ENCODE results near the gene LUM. TPM values are rescaled to one million over a fixed set of nuclear protein-coding genes. Genes with fewer than 3 reads are reported as not detected.

The LUM gene
- total RNA-seq, 3 donors from 2014 or later: 22.1 to 83.2 (median 68.5) TPM

DNA sequence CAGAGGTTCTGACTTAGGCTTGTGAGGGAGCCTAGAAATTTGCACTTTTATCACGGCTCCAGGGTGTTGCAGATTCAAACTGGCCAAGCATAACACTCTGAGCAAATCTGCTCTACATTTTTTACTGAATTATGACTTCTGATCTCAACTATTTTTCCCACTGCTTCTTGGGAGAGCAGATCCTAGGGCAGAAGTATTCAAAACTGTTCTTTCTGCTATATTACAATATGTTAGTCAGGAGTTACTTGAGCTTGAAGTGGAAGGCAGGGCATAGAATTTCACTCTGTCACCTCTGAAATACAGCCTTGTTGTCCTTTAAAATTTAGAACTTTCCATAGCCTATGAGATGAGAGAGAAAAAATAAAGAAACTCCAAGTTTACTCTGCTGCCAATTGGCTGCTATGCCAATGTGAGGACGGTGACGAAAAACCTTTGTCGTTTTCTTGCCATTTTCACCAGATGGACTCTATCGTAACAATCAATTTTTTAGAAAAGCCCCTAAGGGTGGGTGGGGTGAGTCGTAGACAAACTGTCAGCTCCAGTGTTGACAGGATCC lies 37.1 kb downstream of the LUM start:
- ATAC-seq: no peak
- no peaks in the 10 kb centered on the region for H3K4me1 ChIP-seq (ENCODE audit: low read depth)

DNA sequence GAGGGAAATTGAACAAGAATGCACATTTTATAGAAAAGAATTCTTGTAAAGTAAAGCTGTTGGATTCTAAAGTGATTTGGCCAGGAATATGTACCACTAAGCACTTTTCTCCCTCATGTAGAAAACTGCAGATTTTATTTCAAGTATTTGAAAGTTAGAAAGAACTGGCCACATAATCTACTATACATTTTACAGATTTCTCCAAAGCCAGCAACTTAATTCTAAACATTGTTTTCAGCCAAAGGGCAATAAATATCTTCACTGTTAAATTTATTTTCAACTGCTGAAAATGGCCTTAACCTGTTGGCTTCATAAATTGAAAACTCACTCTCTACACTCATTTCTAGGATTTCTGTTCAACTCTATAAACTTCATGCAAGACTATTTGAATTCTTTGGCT lies 37.9 kb downstream of the LUM start:
- H3K4me1 ChIP-seq (ENCODE audit: low read depth): no peaks in the 10 kb centered on the region
- ATAC-seq (no peak), DNase-seq (no peak)
- intact Hi-C loops (cut with DNase I, micrococcal nuclease): no loop called here
- H3K4me3 ChIP-seq: no peak overlapping the region
- TF ChIP-seq, protein P1, sequence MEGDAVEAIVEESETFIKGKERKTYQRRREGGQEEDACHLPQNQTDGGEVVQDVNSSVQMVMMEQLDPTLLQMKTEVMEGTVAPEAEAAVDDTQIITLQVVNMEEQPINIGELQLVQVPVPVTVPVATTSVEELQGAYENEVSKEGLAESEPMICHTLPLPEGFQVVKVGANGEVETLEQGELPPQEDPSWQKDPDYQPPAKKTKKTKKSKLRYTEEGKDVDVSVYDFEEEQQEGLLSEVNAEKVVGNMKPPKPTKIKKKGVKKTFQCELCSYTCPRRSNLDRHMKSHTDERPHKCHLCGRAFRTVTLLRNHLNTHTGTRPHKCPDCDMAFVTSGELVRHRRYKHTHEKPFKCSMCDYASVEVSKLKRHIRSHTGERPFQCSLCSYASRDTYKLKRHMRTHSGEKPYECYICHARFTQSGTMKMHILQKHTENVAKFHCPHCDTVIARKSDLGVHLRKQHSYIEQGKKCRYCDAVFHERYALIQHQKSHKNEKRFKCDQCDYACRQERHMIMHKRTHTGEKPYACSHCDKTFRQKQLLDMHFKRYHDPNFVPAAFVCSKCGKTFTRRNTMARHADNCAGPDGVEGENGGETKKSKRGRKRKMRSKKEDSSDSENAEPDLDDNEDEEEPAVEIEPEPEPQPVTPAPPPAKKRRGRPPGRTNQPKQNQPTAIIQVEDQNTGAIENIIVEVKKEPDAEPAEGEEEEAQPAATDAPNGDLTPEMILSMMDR (IDR thresholded peaks at IDR 0.05): no peak
- no peaks in the 10 kb centered on the region for H3K36me3 ChIP-seq (ENCODE audit: low read depth)
- H3K9me3 ChIP-seq: no peaks in the 10 kb centered on the region

More for the DNA sequence above, 37.1 kb downstream of the LUM start:
- TF ChIP-seq, protein P1 (IDR thresholded peaks at IDR 0.05): no peak
- H3K36me3 ChIP-seq (ENCODE audit: low read depth): no peaks in the 10 kb centered on the region
- intact Hi-C loops (cut with DNase I, micrococcal nuclease): no loop called here
- H3K4me3 ChIP-seq: no peak overlapping the region
- DNase-seq: no peak
- no peaks in the 10 kb centered on the region for H3K9me3 ChIP-seq

DNA sequence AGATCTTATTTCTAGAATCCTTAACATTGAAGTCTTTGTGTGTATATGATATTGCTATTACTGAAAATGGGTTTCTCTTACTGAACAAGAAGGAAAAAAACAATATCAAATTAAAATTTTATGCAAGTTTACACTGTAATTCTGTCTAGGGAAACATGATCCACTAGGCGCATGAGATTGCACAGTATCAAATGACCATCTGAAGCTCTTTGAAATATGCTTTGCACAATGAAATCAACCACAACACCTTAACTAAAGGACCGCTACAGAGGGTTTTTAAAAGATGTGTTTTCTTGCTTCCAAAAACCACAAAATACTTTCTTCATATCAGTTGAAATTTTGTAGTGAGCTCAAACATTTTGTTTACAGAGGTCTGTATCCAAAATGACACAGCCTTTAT lies 38.4 kb downstream of the LUM start:
- H3K4me1 ChIP-seq (ENCODE audit: low read depth): no peaks in the 10 kb centered on the region
- no peak for ATAC-seq
- H3K4me3 ChIP-seq: no peak overlapping the region
- TF ChIP-seq, protein P1 (IDR thresholded peaks at IDR 0.05): no peak
- no peak for DNase-seq
- intact Hi-C loops (cut with DNase I, micrococcal nuclease): no loop called here
- H3K9me3 ChIP-seq: no peaks in the 10 kb centered on the region
- no peaks in the 10 kb centered on the region for H3K36me3 ChIP-seq (ENCODE audit: low read depth)

DNA sequence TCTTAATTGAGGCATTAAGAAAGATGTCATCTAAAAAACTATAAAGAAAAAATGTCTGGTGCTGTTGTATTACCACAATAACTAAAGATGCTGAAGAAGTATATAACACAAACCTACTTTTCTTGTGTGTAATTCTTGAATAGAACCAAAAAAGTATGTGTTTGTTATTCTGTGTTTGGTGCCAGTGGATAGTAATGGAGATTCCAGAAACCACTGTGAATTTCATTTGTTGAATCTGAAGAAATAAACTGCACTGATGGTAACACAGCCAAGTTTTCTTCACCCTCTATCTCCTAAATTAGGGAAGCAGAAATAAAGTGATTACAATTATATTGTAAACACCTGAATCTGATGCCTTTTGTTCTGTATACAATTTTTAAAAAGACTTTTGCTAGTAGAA lies 40.4 kb downstream of the LUM start:
- TF ChIP-seq, protein P1 (IDR thresholded peaks at IDR 0.05): no peak
- H3K36me3 ChIP-seq (ENCODE audit: low read depth): no peaks in the 10 kb centered on the region
- intact Hi-C loops (cut with DNase I, micrococcal nuclease): no loop called here

DNA sequence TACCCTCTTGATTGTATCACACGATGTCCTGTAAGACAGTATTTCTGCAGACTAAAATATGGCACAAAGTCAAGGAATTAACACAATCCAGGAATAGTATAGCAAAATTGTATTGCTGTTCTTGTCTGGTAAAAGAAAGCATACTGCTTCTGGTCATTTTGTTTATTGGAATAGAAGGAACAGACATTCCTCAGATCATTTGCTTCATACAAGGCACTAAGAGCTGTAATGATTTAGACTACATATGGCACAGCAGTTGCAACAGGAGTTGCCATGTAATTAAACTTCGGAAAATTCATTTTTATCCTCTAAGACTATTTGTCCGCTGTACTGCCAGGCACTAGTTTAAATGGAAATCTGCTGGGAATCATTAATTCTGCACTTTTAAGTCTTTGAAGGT lies 45.9 kb downstream of the LUM start:
- intact Hi-C loops (cut with DNase I, micrococcal nuclease): no loop called here
- Histone ChIP-seq H3K36me3 (ENCODE audit: low read depth) (no peaks in the 10 kb centered on the region), H3K4me3 (no peak overlapping the region), H3K4me1 (ENCODE audit: low read depth) (no peaks in the 10 kb centered on the region), H3K9me3 (no peaks in the 10 kb centered on the region)
- TF ChIP-seq, protein P1 (IDR thresholded peaks at IDR 0.05): no peak
- no peak for DNase-seq
- no peak for ATAC-seq

More for the DNA sequence above, 40.4 kb downstream of the LUM start:
- H3K4me3 ChIP-seq: no peak overlapping the region
- H3K4me1 ChIP-seq (ENCODE audit: low read depth): no peaks in the 10 kb centered on the region
- no peak for ATAC-seq
- no peak for DNase-seq
- no peaks in the 10 kb centered on the region for H3K9me3 ChIP-seq

DNA sequence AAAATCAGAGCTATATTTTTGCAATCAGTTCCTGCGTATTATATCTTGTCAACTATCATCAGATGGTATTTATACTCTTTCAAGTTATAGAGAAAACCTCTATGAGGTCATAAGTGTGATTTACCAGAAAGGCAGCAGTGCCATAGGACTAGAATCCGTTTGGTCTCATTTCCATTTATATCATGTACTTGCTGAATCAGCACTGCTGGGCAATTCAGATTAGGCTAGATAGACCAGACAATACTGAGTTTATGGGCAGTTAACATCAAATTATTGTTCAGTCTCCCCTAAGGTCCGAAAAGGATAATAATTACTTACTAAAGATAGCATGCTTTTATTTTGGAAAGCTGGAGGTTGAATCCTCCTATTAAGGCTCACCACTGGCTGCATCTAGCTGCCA lies 46.7 kb downstream of the LUM start:
- ATAC-seq: no peak
- Histone ChIP-seq H3K9me3 (no peaks in the 10 kb centered on the region), H3K36me3 (ENCODE audit: low read depth) (no peaks in the 10 kb centered on the region), H3K4me1 (ENCODE audit: low read depth) (no peaks in the 10 kb centered on the region), H3K4me3 (no peak overlapping the region)
- no peak for DNase-seq
- intact Hi-C loops (cut with DNase I, micrococcal nuclease): no loop called here
- TF ChIP-seq, protein P1 (IDR thresholded peaks at IDR 0.05): no peak
